Breast epithelium (tissue), 3 donors: ENCODE data around the gene ERGIC3.

ENCODE experiments used
- CTCF ChIP-seq, 3 donors: fragments of 450-650 bp; IDR thresholded peaks; one replicate each; pipeline ENCODE4 v1.5.1; 2016 to 2017; ENCODE audit warnings: antibody characterized with exemption in 3 of 3, mild to moderate bottlenecking in 3 of 3, moderate library complexity in 3 of 3
- POLR2A ChIP-seq: fragments of 450-650 bp; IDR thresholded peaks from one replicate; pipeline ENCODE4 v1.6.1; 2016; ENCODE audit warnings: antibody characterized with exemption, mild to moderate bottlenecking, moderate library complexity

GRCh38 chr20:35527122-35527769 is 14.6 kb upstream of the ERGIC3 start:
- TF ChIP-seq CTCF (IDR thresholded peaks at IDR 0.05): no peak
- no peak for TF ChIP-seq POLR2A
